Measurements from ENCODE around the gene CFAP77.

The CFAP77 gene

GRCh38 chr9:132591751-132592314 lies 181.8 kb downstream of the CFAP77 start:
- H3K27ac ChIP-seq = no peak overlapping the region
- H3K4me3 ChIP-seq (IDR thresholded peaks at IDR 0.05; ENCODE audit: insufficient read depth, low read depth, low read length) = no peak overlapping the region
- H2AFZ ChIP-seq (ENCODE audit: low read depth) = no peak overlapping the region
- no peak overlapping the region for H3K4me2 ChIP-seq
- H3K27me3 ChIP-seq (ENCODE audit: insufficient read depth, low read depth) = no peaks in the 10 kb centered on the region
- H3K36me3 ChIP-seq (ENCODE audit: insufficient read depth) = no peaks in the 10 kb centered on the region
- no peaks in the 10 kb centered on the region for H3K4me1 ChIP-seq (ENCODE audit: low read depth, poor library complexity, severe bottlenecking)
- H3K9ac ChIP-seq = no peak overlapping the region
- no peak for TF ChIP-seq CTCF (conservative IDR thresholded peaks at IDR 0.05; ENCODE audit: low read depth, low read length)
- H4K20me1 ChIP-seq (ENCODE audit: insufficient read depth) = no peaks in the 10 kb centered on the region
- no peaks in the 10 kb centered on the region for H3K79me2 ChIP-seq (ENCODE audit: insufficient read depth, low read depth)

GRCh38 chr9:132592451-132592850 lies 182.4 kb downstream of the CFAP77 start:
- no peak overlapping the region for H3K4me2 ChIP-seq
- no peak overlapping the region for H3K4me3 ChIP-seq (IDR thresholded peaks at IDR 0.05; ENCODE audit: insufficient read depth, low read depth, low read length)
- H3K4me1 ChIP-seq (ENCODE audit: low read depth, poor library complexity, severe bottlenecking) = no peaks in the 10 kb centered on the region
- no peaks in the 10 kb centered on the region for H3K79me2 ChIP-seq (ENCODE audit: insufficient read depth, low read depth)
- no peak for TF ChIP-seq CTCF (conservative IDR thresholded peaks at IDR 0.05; ENCODE audit: low read depth, low read length)
- H3K27me3 ChIP-seq (ENCODE audit: insufficient read depth, low read depth) = no peaks in the 10 kb centered on the region
- H2AFZ ChIP-seq (ENCODE audit: low read depth) = no peak overlapping the region
- H3K9ac ChIP-seq = no peak overlapping the region
- no peak overlapping the region for H3K27ac ChIP-seq
- H4K20me1 ChIP-seq (ENCODE audit: insufficient read depth) = no peaks in the 10 kb centered on the region
- no peaks in the 10 kb centered on the region for H3K36me3 ChIP-seq (ENCODE audit: insufficient read depth)

- H3K4me1 ChIP-seq (ENCODE audit: low read depth, poor library complexity, severe bottlenecking) = no peaks in the 10 kb centered on the region
- H3K36me3 ChIP-seq (ENCODE audit: insufficient read depth) = no peaks in the 10 kb centered on the region
- H3K27me3 ChIP-seq (ENCODE audit: insufficient read depth, low read depth) = no peaks in the 10 kb centered on the region
- no peak overlapping the region for H2AFZ ChIP-seq (ENCODE audit: low read depth)
- TF ChIP-seq CTCF (conservative IDR thresholded peaks at IDR 0.05; ENCODE audit: low read depth, low read length) = no peak
- H3K27ac ChIP-seq = no peak overlapping the region
- no peak overlapping the region for H3K9ac ChIP-seq
- no peak overlapping the region for H3K4me3 ChIP-seq (IDR thresholded peaks at IDR 0.05; ENCODE audit: insufficient read depth, low read depth, low read length)
- no peaks in the 10 kb centered on the region for H3K79me2 ChIP-seq (ENCODE audit: insufficient read depth, low read depth)
- no peaks in the 10 kb centered on the region for H4K20me1 ChIP-seq (ENCODE audit: insufficient read depth)
- no peak overlapping the region for H3K4me2 ChIP-seq
Observed at GRCh38 chr9:132594412-132594811, 184.4 kb downstream of the CFAP77 start.

GRCh38 chr9:132595319-132595718 lies 185.3 kb downstream of the CFAP77 start:
- H3K4me1 ChIP-seq (ENCODE audit: low read depth, poor library complexity, severe bottlenecking) = no peaks in the 10 kb centered on the region
- H2AFZ ChIP-seq (ENCODE audit: low read depth) = no peak overlapping the region
- H4K20me1 ChIP-seq (ENCODE audit: insufficient read depth) = no peaks in the 10 kb centered on the region
- no peak for TF ChIP-seq CTCF (conservative IDR thresholded peaks at IDR 0.05; ENCODE audit: low read depth, low read length)
- no peaks in the 10 kb centered on the region for H3K27me3 ChIP-seq (ENCODE audit: insufficient read depth, low read depth)
- no peaks in the 10 kb centered on the region for H3K79me2 ChIP-seq (ENCODE audit: insufficient read depth, low read depth)
- H3K27ac ChIP-seq = no peak overlapping the region
- no peak overlapping the region for H3K4me3 ChIP-seq (IDR thresholded peaks at IDR 0.05; ENCODE audit: insufficient read depth, low read depth, low read length)
- no peaks in the 10 kb centered on the region for H3K36me3 ChIP-seq (ENCODE audit: insufficient read depth)
- H3K9ac ChIP-seq = no peak overlapping the region
- H3K4me2 ChIP-seq = no peak overlapping the region

All from KMS-11 (cell line).